PC-3 (cell line): ENCODE results near the gene SPAM1.

Source experiments
- EZH2 ChIP-seq: fragments of 300-600 bp; sonication (generic); IDR thresholded peaks from one replicate; pipeline ENCODE4 v1.6.1; 2017; ENCODE audit warnings: antibody characterized with exemption, mild to moderate bottlenecking, low read length; ENCODE audit not compliant: unreplicated experiment
- TF ChIP-seq, protein P1 (sequence below): fragments of 300-600 bp; sonication (generic); conservative IDR thresholded peaks from 2 replicates; pipeline ENCODE4 v1.5.1; 2017; ENCODE audit warnings: antibody characterized with exemption, low read depth, mild to moderate bottlenecking, low read length

DNA sequence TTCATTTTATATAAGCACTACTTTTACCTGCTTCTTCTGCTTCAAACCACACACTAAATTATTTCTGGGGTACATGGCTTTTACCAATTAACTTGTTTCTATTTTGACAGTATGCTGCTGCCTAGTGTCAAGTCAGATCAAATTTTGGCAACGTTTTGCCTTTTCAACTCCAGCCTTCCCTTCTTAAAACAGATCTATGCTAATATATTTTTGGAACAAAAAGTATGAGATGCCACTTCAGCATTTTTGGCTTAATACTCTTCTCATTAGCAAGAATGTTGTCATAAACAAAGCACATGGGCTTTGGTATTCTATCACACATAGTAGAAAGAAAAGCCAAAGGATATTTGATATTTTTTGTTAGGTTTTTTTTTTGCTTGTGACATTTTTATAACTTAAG lies 47.8 kb downstream of the SPAM1 start:
- TF ChIP-seq, protein P1, sequence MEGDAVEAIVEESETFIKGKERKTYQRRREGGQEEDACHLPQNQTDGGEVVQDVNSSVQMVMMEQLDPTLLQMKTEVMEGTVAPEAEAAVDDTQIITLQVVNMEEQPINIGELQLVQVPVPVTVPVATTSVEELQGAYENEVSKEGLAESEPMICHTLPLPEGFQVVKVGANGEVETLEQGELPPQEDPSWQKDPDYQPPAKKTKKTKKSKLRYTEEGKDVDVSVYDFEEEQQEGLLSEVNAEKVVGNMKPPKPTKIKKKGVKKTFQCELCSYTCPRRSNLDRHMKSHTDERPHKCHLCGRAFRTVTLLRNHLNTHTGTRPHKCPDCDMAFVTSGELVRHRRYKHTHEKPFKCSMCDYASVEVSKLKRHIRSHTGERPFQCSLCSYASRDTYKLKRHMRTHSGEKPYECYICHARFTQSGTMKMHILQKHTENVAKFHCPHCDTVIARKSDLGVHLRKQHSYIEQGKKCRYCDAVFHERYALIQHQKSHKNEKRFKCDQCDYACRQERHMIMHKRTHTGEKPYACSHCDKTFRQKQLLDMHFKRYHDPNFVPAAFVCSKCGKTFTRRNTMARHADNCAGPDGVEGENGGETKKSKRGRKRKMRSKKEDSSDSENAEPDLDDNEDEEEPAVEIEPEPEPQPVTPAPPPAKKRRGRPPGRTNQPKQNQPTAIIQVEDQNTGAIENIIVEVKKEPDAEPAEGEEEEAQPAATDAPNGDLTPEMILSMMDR: no peak
- no peak for TF ChIP-seq EZH2
